ENCODE measurements around the gene BPIFB3. TPM values are rescaled to one million over a fixed set of nuclear protein-coding genes. Genes with fewer than 3 reads are reported as not detected.

Gene BPIFB3
- total and polyA plus RNA-seq, 7 donors: not detected

GRCh38 chr20:33023439-33024242 lies 30.1 kb upstream of the BPIFB3 start:
- Histone ChIP-seq H3K27ac (no peak overlapping the region), H3K4me1 (no peaks in the 10 kb centered on the region), H3K36me3 (ENCODE audit: insufficient read depth in 1 of 2, low read depth in 1 of 2) (no peaks in the 10 kb centered on the region), H3K27me3 (ENCODE audit: insufficient read depth in 3 of 3, low read length in 2 of 3) (peaks cover 0 to 23% (median 4%) of the 10 kb centered on the region in 3 donors), H3K4me3 (no peak overlapping the region), H3K9me3 (no peaks in the 10 kb centered on the region)
- intact Hi-C loops (cut with DNase I): no loop called here
- 59 to 61% (median 59%) methylated on average over 6 of the region's 6 CpGs for WGBS, 3 donors
- DNase-seq: peak in 1 of 2 donors; percentile 14
- ATAC-seq: no peak
- no peak for TF ChIP-seq CTCF (IDR thresholded peaks at IDR 0.05)

- Histone ChIP-seq H3K4me1 (no peaks in the 10 kb centered on the region), H3K9me3 (no peaks in the 10 kb centered on the region), H3K36me3 (ENCODE audit: insufficient read depth in 1 of 2, low read depth in 1 of 2) (no peaks in the 10 kb centered on the region), H3K27me3 (ENCODE audit: insufficient read depth in 3 of 3, low read length in 2 of 3) (peaks cover 0 to 27% (median 7%) of the 10 kb centered on the region in 3 donors), H3K4me3 (no peak overlapping the region), H3K27ac (no peak overlapping the region)
- DNase-seq: no peak
- TF ChIP-seq CTCF (IDR thresholded peaks at IDR 0.05): no peak
- intact Hi-C loops (cut with DNase I): no loop called here
- ATAC-seq: no peak
- 66 to 79% (median 75%) methylated on average over 1 of the region's 1 CpG for WGBS, 3 donors
Measured at GRCh38 chr20:33024243-33024560, 29.5 kb upstream of the BPIFB3 start.

GRCh38 chr20:33024609-33025317 lies 28.9 kb upstream of the BPIFB3 start:
- ATAC-seq (no peak), DNase-seq (no peak)
- TF ChIP-seq CTCF (IDR thresholded peaks at IDR 0.05): no peak
- Histone ChIP-seq H3K9me3 (no peaks in the 10 kb centered on the region), H3K36me3 (ENCODE audit: insufficient read depth in 1 of 2, low read depth in 1 of 2) (no peaks in the 10 kb centered on the region), H3K4me1 (no peaks in the 10 kb centered on the region), H3K27me3 (ENCODE audit: insufficient read depth in 3 of 3, low read length in 2 of 3) (peaks cover 0 to 28% (median 7%) of the 10 kb centered on the region in 3 donors), H3K27ac (no peak overlapping the region), H3K4me3 (no peak overlapping the region)
- 64 to 68% (median 66%) methylated on average over 5 of the region's 5 CpGs for WGBS, 3 donors
- intact Hi-C loops (cut with DNase I): no loop called here

- no peaks in the 10 kb centered on the region for H3K36me3 ChIP-seq (ENCODE audit: insufficient read depth in 1 of 2, low read depth in 1 of 2)
- intact Hi-C loops (cut with DNase I): no loop called here
- 45 to 93% (median 57%) methylated on average over 9 of the region's 9 CpGs for WGBS, 3 donors
- no peaks in the 10 kb centered on the region for H3K9me3 ChIP-seq
- H3K27me3 ChIP-seq (ENCODE audit: insufficient read depth in 3 of 3, low read length in 2 of 3): peaks cover 0 to 23% (median 7%) of the 10 kb centered on the region in 3 donors
- no peak overlapping the region for H3K27ac ChIP-seq
- DNase-seq (no peak), ATAC-seq (no peak)
- no peak for TF ChIP-seq CTCF (IDR thresholded peaks at IDR 0.05)
- no peaks in the 10 kb centered on the region for H3K4me1 ChIP-seq
- no peak overlapping the region for H3K4me3 ChIP-seq
Measured at GRCh38 chr20:33025318-33025876, 28.3 kb upstream of the BPIFB3 start.
